ENCODE measurements around the gene POLR2J2. TPM values are rescaled to one million over a fixed set of nuclear protein-coding genes. Genes with fewer than 3 reads are reported as not detected.
"Not testable (repeated sequence)": the region's sequence is repeated elsewhere in the genome, so short reads cannot be mapped to it uniquely, and the experiment has no call there.

POLR2J2 gene
- total RNA-seq: 10 to 100 TPM; 25.9 to 34.1 TPM

- not testable (repeated sequence) for H3K36me3 Mint-ChIP-seq (ENCODE audit: low read depth); H3K27me3 Mint-ChIP-seq; H3K9me3 Mint-ChIP-seq; H3K4me1 Mint-ChIP-seq
- Mint-ChIP-seq H3K27ac (peak within 1 kb of the TSS; percentile 88), H3K4me3 (peak within 1 kb of the TSS; percentile 81)
- ATAC-seq (replicated peaks): peak; percentile 79
Observed at GRCh38 chr7:102671166-102671955, at the start of gene POLR2J2. TSS of gene POLR2J2 (minus strand) at chr7:102671663. CDS start at chr7:102671601, 62 bp downstream.

- H3K4me3 Mint-ChIP-seq; H3K36me3 Mint-ChIP-seq (ENCODE audit: low read depth); H3K27me3 Mint-ChIP-seq; H3K4me1 Mint-ChIP-seq; H3K9me3 Mint-ChIP-seq; ATAC-seq (replicated peaks): not testable (repeated sequence)
- peak overlapping the region; percentile 44 for H3K27ac Mint-ChIP-seq
Observed at GRCh38 chr7:102718491-102718890, 47.0 kb upstream of the POLR2J2 start.

GRCh38 chr7:102715718-102716117 lies 44.3 kb upstream of the POLR2J2 start:
- ATAC-seq (replicated peaks): peak; percentile 37
- H3K27me3 Mint-ChIP-seq; H3K36me3 Mint-ChIP-seq (ENCODE audit: low read depth); H3K9me3 Mint-ChIP-seq: not testable (repeated sequence)
- peak overlapping the region; percentile 42 for H3K4me3 Mint-ChIP-seq
- H3K27ac Mint-ChIP-seq: peak overlapping the region; percentile 96
- H3K4me1 Mint-ChIP-seq: peaks cover 17% of the 10 kb centered on the region

GRCh38 chr7:102714774-102715522 lies 43.5 kb upstream of the POLR2J2 start:
- ATAC-seq (replicated peaks): peak; percentile 86
- not testable (repeated sequence) for H3K36me3 Mint-ChIP-seq (ENCODE audit: low read depth); H3K27me3 Mint-ChIP-seq; H3K9me3 Mint-ChIP-seq
- peaks cover 17% of the 10 kb centered on the region for H3K4me1 Mint-ChIP-seq
- peak overlapping the region; percentile 96 for H3K27ac Mint-ChIP-seq
- H3K4me3 Mint-ChIP-seq: peak overlapping the region; percentile 42

- not testable (repeated sequence) for H3K27me3 Mint-ChIP-seq; H3K9me3 Mint-ChIP-seq; H3K36me3 Mint-ChIP-seq (ENCODE audit: low read depth)
- H3K4me1 Mint-ChIP-seq: peaks cover 17% of the 10 kb centered on the region
- ATAC-seq (replicated peaks): peak; percentile 78
- H3K4me3 Mint-ChIP-seq: peak overlapping the region; percentile 63
- peak overlapping the region; percentile 95 for H3K27ac Mint-ChIP-seq
Observed at GRCh38 chr7:102713691-102714080, 42.2 kb upstream of the POLR2J2 start.

GRCh38 chr7:102713011-102713690 lies 41.7 kb upstream of the POLR2J2 start:
- not testable (repeated sequence) for H3K27me3 Mint-ChIP-seq; H3K9me3 Mint-ChIP-seq; H3K36me3 Mint-ChIP-seq (ENCODE audit: low read depth)
- peaks cover 17% of the 10 kb centered on the region for H3K4me1 Mint-ChIP-seq
- peak overlapping the region; percentile 95 for H3K27ac Mint-ChIP-seq
- peak overlapping the region; percentile 63 for H3K4me3 Mint-ChIP-seq
- peak; percentile 59 for ATAC-seq (replicated peaks)

GRCh38 chr7:102698962-102699750 lies 27.7 kb upstream of the POLR2J2 start:
- not testable (repeated sequence) for H3K4me3 Mint-ChIP-seq; H3K27ac Mint-ChIP-seq; ATAC-seq (replicated peaks); H3K9me3 Mint-ChIP-seq; H3K36me3 Mint-ChIP-seq (ENCODE audit: low read depth); H3K4me1 Mint-ChIP-seq
- H3K27me3 Mint-ChIP-seq: peaks cover 12% of the 10 kb centered on the region

GRCh38 chr7:102697642-102698512 lies 26.4 kb upstream of the POLR2J2 start:
- not testable (repeated sequence) for H3K4me1 Mint-ChIP-seq; H3K4me3 Mint-ChIP-seq; H3K36me3 Mint-ChIP-seq (ENCODE audit: low read depth); H3K27ac Mint-ChIP-seq; ATAC-seq (replicated peaks); H3K9me3 Mint-ChIP-seq
- peaks cover 12% of the 10 kb centered on the region for H3K27me3 Mint-ChIP-seq

- not testable (repeated sequence) for H3K4me1 Mint-ChIP-seq; ATAC-seq (replicated peaks); H3K27ac Mint-ChIP-seq; H3K9me3 Mint-ChIP-seq; H3K4me3 Mint-ChIP-seq; H3K36me3 Mint-ChIP-seq (ENCODE audit: low read depth)
- H3K27me3 Mint-ChIP-seq: peaks cover 12% of the 10 kb centered on the region
Observed at GRCh38 chr7:102696009-102696408, 24.5 kb upstream of the POLR2J2 start.

- not testable (repeated sequence) for H3K27ac Mint-ChIP-seq
Observed at GRCh38 chr7:102695033-102695552, 23.6 kb upstream of the POLR2J2 start.

GRCh38 chr7:102694008-102694407 lies 22.5 kb upstream of the POLR2J2 start:
- not testable (repeated sequence) for ATAC-seq (replicated peaks); H3K9me3 Mint-ChIP-seq; H3K27me3 Mint-ChIP-seq; H3K4me3 Mint-ChIP-seq; H3K27ac Mint-ChIP-seq; H3K4me1 Mint-ChIP-seq; H3K36me3 Mint-ChIP-seq (ENCODE audit: low read depth)

More at GRCh38 chr7:102695033-102695552, 23.6 kb upstream of the POLR2J2 start:
- not testable (repeated sequence) for ATAC-seq (replicated peaks); H3K4me3 Mint-ChIP-seq; H3K27me3 Mint-ChIP-seq; H3K9me3 Mint-ChIP-seq; H3K4me1 Mint-ChIP-seq; H3K36me3 Mint-ChIP-seq (ENCODE audit: low read depth)

GRCh38 chr7:102690602-102691001 lies 19.1 kb upstream of the POLR2J2 start:
- not testable (repeated sequence) for H3K36me3 Mint-ChIP-seq (ENCODE audit: low read depth); H3K27me3 Mint-ChIP-seq; ATAC-seq (replicated peaks); H3K9me3 Mint-ChIP-seq; H3K4me1 Mint-ChIP-seq; H3K27ac Mint-ChIP-seq
- H3K4me3 Mint-ChIP-seq: peak overlapping the region; percentile 28
